Panc1 (cell line): ENCODE measurements around the gene FIP1L1. TPM values are rescaled to one million over a fixed set of nuclear protein-coding genes. Genes with fewer than 3 reads are reported as not detected.

Source experiments
- ATAC-seq: fragments of 200-7000 bp; cut with Tn5 transposase; 2 replicates; pipeline ENCODE4 v1.9.1; 2020; ENCODE audit warnings: mild to moderate bottlenecking, moderate library complexity
- BruUV-seq: library from RNA; stranded (reverse); fragments of 400-500 nt; replicated peaks from 2 replicates; lab custom pipeline; 2021; lab: Mats Ljungman, UMichigan
- CTCF ChIA-PET: fragments of 300-600 bp; sonication (Branson Sonifier 250); formaldehyde crosslinking; loops from one replicate; lab custom pipeline; 2022; ENCODE audit warnings: antibody characterized with exemption; lab: Charles Lee
- POLR2A ChIA-PET: fragments of 300-600 bp; sonication (Branson Sonifier 250); formaldehyde crosslinking; loops from one replicate; lab custom pipeline; 2022; ENCODE audit warnings: antibody characterized with exemption; lab: Charles Lee
- DNase-seq: peaks from one replicate; pipeline ENCODE4 v3.0.0-alpha.2; 2010; ENCODE audit warnings: low read depth, low spot score
- H3K27ac ChIP-seq: 2 replicates; pipeline ENCODE4 v1.5.1; 2011; ENCODE audit warnings: mild to moderate bottlenecking, low read length, inconsistent platforms
- H3K27me3 ChIP-seq: fragments of 200-500 bp; sonication (Bioruptor generic); 2 replicates; pipeline ENCODE4 v1.6.0; 2014; ENCODE audit warnings: low read length, inconsistent platforms; ENCODE audit not compliant: control insufficient read depth, insufficient read depth
- H3K36me3 ChIP-seq: fragments of 200-500 bp; sonication (Bioruptor generic); 2 replicates; pipeline ENCODE4 v1.5.1; 2014; ENCODE audit warnings: inconsistent platforms, mild to moderate bottlenecking, low read length, moderate library complexity; ENCODE audit not compliant: control insufficient read depth, insufficient read depth
- H3K4me1 ChIP-seq: 2 replicates; pipeline ENCODE4 v1.5.1; 2011; ENCODE audit warnings: inconsistent platforms, mild to moderate bottlenecking, low read length, moderate library complexity; ENCODE audit not compliant: control insufficient read depth, insufficient read depth
- H3K4me3 ChIP-seq, 2 experiments: 2 replicates each; pipeline ENCODE4 v1.5.1; 2011 to 2012; ENCODE audit warnings: low read depth in 2 of 2, low read length in 2 of 2, mild to moderate bottlenecking in 2 of 2, inconsistent platforms in 1 of 2, moderate library complexity in 1 of 2
- H3K9me3 ChIP-seq: fragments of 200-500 bp; sonication (Bioruptor generic); 2 replicates; pipeline ENCODE4 v1.5.1; 2014; ENCODE audit warnings: low read depth, mild to moderate bottlenecking, inconsistent platforms, low read length, moderate library complexity; ENCODE audit not compliant: control insufficient read depth, insufficient read depth
- CTCF ChIP-seq: fragments of 450-650 bp; IDR thresholded peaks from 2 replicates; pipeline ENCODE4 v1.5.1; 2017; ENCODE audit warnings: mild to moderate bottlenecking
- POLR2AphosphoS5 ChIP-seq: IDR thresholded peaks from 2 replicates; pipeline ENCODE4 v1.6.1; 2012; ENCODE audit warnings: mild to moderate bottlenecking, low read depth, low read length, moderate library complexity
- REST ChIP-seq, 2 experiments: IDR thresholded peaks; 2 replicates each; pipeline ENCODE4 v1.6.1; 2011 to 2012; ENCODE audit warnings: low read depth in 2 of 2, control low read depth in 1 of 2, low read length in 1 of 2, mild to moderate bottlenecking in 1 of 2, moderate library complexity in 1 of 2; ENCODE audit not compliant: insufficient read depth in 1 of 2
- SIN3A ChIP-seq: IDR thresholded peaks from 2 replicates; pipeline ENCODE4 v1.6.1; 2012; ENCODE audit warnings: low read depth, mild to moderate bottlenecking, low read length, moderate library complexity, borderline replicate concordance; ENCODE audit not compliant: insufficient read depth
- TCF7L2 ChIP-seq: IDR thresholded peaks from 2 replicates; pipeline ENCODE4 v1.6.1; 2011; ENCODE audit warnings: mild to moderate bottlenecking, low read depth, low read length, inconsistent platforms
- in situ Hi-C: cut with HindIII; loops from 2 replicates; pipeline ENCODE4 v1.10.0; 2016; ENCODE audit warnings: low sequenced_read_pairs, low pct_unique_long_range_greater_than_20kb
- intact Hi-C: fragments of 100-400 bp; cut with micrococcal nuclease; formaldehyde crosslinking; loops from one replicate; pipeline ENCODE4 v1.10.0; 2022; ENCODE audit not compliant: unreplicated experiment
- total RNA-seq: library from RNA; stranded (reverse); gene quantifications from one replicate; pipeline ENCODE4 v1.2.1, GENCODE V29; 2021; ENCODE audit not compliant: unreplicated experiment

FIP1L1 gene
- total RNA-seq, 1 experiment from 2014 or later, result 35.5 TPM

- Histone ChIP-seq H3K4me3 (no peak overlapping the region), H3K9me3 (no peaks in the 10 kb centered on the region), H3K27me3 (no peaks in the 10 kb centered on the region), H3K27ac (no peak overlapping the region), H3K4me1 (peaks cover 3% of the 10 kb centered on the region; the same call in 1 of the 2 replicates), H3K36me3 (no peaks in the 10 kb centered on the region; the same call in 1 of the 2 replicates)
- intact Hi-C loops (no loop called here), in situ Hi-C loops (no loop called here)
- no peak for DNase-seq
- no peak for TF ChIP-seq CTCF
- TF ChIP-seq POLR2AphosphoS5, result no peak
- no peak for TF ChIP-seq TCF7L2
- TF ChIP-seq REST (IDR thresholded peaks at IDR 0.05; ENCODE audit: insufficient read depth in 1 of 2, low read depth in 2 of 2, low read length in 1 of 2), result no peak
- no peak for TF ChIP-seq SIN3A
- POLR2A ChIA-PET, result no interaction called here
- no TSS peak for BruUV-seq
- CTCF ChIA-PET, result no interaction called here
- ATAC-seq, result no peak
Observed at GRCh38 chr4:53349091-53349491, 28.4 kb upstream of the FIP1L1 start.

GRCh38 chr4:53354012-53354722 is 23.3 kb upstream of the FIP1L1 start:
- Histone ChIP-seq H3K9me3 (no peaks in the 10 kb centered on the region), H3K27me3 (no peaks in the 10 kb centered on the region), H3K4me3 (no peak overlapping the region), H3K36me3 (no peaks in the 10 kb centered on the region; the same call in 1 of the 2 replicates), H3K27ac (no peak overlapping the region), H3K4me1 (no peaks in the 10 kb centered on the region)
- DNase-seq (no peak), ATAC-seq (no peak)
- ChIA-PET CTCF (no interaction called here), POLR2A (no interaction called here)
- intact Hi-C loops, result no loop called here
- BruUV-seq, result no TSS peak
- TF ChIP-seq SIN3A (no peak), CTCF (no peak), TCF7L2 (no peak), POLR2AphosphoS5 (no peak), REST (IDR thresholded peaks at IDR 0.05; ENCODE audit: insufficient read depth in 1 of 2, low read depth in 2 of 2, low read length in 1 of 2) (no peak)
- in situ Hi-C loops, result no loop called here
